Suprapubic skin (tissue), 4 donors: ENCODE measurements around the gene ARFRP1. TPM values are rescaled to one million over a fixed set of nuclear protein-coding genes. Genes with fewer than 3 reads are reported as not detected.

ENCODE experiments used
- DNase-seq, 2 donors: peaks; one replicate each; pipeline ENCODE4 v3.0.0-alpha.2; 2019; ENCODE audit warnings: low spot score in 2 of 2
- H3K27ac ChIP-seq: fragments of 200-600 bp; sonication (generic); one replicate; pipeline ENCODE4 v1.5.1; 2019
- H3K27me3 ChIP-seq: fragments of 200-600 bp; sonication (generic); one replicate; pipeline ENCODE4 v1.5.1; 2019
- H3K36me3 ChIP-seq: fragments of 200-600 bp; sonication (generic); one replicate; pipeline ENCODE4 v1.5.1; 2019
- H3K4me1 ChIP-seq: fragments of 200-600 bp; sonication (generic); one replicate; pipeline ENCODE4 v1.5.1; 2019
- H3K4me3 ChIP-seq: fragments of 200-600 bp; sonication (generic); one replicate; pipeline ENCODE4 v1.5.1; 2019; ENCODE audit warnings: mild to moderate bottlenecking
- H3K9me3 ChIP-seq: fragments of 200-600 bp; sonication (generic); one replicate; pipeline ENCODE4 v1.5.1; 2019
- CTCF ChIP-seq, 2 donors: fragments of 200-600 bp in 1 of 2; fragments of 450-650 bp in 1 of 2; sonication (generic) in 1 of 2; IDR thresholded peaks; one replicate each; pipeline ENCODE4 v1.5.1; 2016 to 2019; ENCODE audit warnings: antibody characterized with exemption in 2 of 2, mild to moderate bottlenecking in 1 of 2, moderate library complexity in 1 of 2
- EP300 ChIP-seq: sonication (generic); formaldehyde crosslinking; IDR thresholded peaks from one replicate; pipeline ENCODE4 v1.6.1; 2017; ENCODE audit warnings: antibody characterized with exemption
- POLR2A ChIP-seq, 2 donors: fragments of 450-650 bp; IDR thresholded peaks; one replicate each; pipeline ENCODE4 v1.6.1; 2017; ENCODE audit warnings: antibody characterized with exemption in 2 of 2, mild to moderate bottlenecking in 2 of 2, moderate library complexity in 2 of 2
- POLR2AphosphoS5 ChIP-seq, 3 donors: sonication (generic); formaldehyde crosslinking; IDR thresholded peaks; one replicate each; pipeline ENCODE4 v1.6.1; 2017; ENCODE audit warnings: antibody characterized with exemption in 3 of 3
- WGBS: methylation state at CpG from one replicate; pipeline ENCODE4 v1.1.5; 2018; 5-methylcytosine and 5-hydroxymethylcytosine counted together
- total RNA-seq, 4 donors: library from RNA; depleted of rRNA; stranded (reverse); fragments of >200 nt; gene quantifications; one replicate each; pipeline ENCODE4 v1.1.0, GENCODE V29; 2016

ARFRP1 gene
- total RNA-seq, 4 donors from 2014 or later = 22.1 to 31.9 (median 27.6) TPM

- H3K27ac ChIP-seq = no peak overlapping the region
Observed at GRCh38 chr20:63694584-63695423, 13.0 kb downstream of the ARFRP1 start.

GRCh38 chr20:63693733-63694583 is 13.8 kb downstream of the ARFRP1 start:
- H3K36me3 ChIP-seq = no peaks in the 10 kb centered on the region
- WGBS = 93% methylated on average over 6 of the region's 21 CpGs
- H3K27ac ChIP-seq = no peak overlapping the region
- H3K9me3 ChIP-seq = no peaks in the 10 kb centered on the region
- peaks cover 83% of the 10 kb centered on the region for H3K4me1 ChIP-seq
- DNase-seq = peak in 1 of 2 donors; percentile 59
- TF ChIP-seq POLR2AphosphoS5 (IDR thresholded peaks at IDR 0.05) = no peak
- TF ChIP-seq CTCF (IDR thresholded peaks at IDR 0.05) = no peak
- no peak for TF ChIP-seq EP300
- TF ChIP-seq POLR2A (IDR thresholded peaks at IDR 0.05) = no peak
- no peak overlapping the region for H3K4me3 ChIP-seq
- H3K27me3 ChIP-seq = no peaks in the 10 kb centered on the region

More at GRCh38 chr20:63694584-63695423, 13.0 kb downstream of the ARFRP1 start:
- no peaks in the 10 kb centered on the region for H3K27me3 ChIP-seq
- H3K4me3 ChIP-seq = no peak overlapping the region
- no peak for TF ChIP-seq CTCF (IDR thresholded peaks at IDR 0.05)
- TF ChIP-seq POLR2AphosphoS5 (IDR thresholded peaks at IDR 0.05) = no peak
- no peak for TF ChIP-seq EP300
- TF ChIP-seq POLR2A (IDR thresholded peaks at IDR 0.05) = no peak
- H3K36me3 ChIP-seq = peaks cover 3% of the 10 kb centered on the region
- H3K9me3 ChIP-seq = no peaks in the 10 kb centered on the region
- 79% methylated on average over 12 of the region's 37 CpGs for WGBS
- H3K4me1 ChIP-seq = peaks cover 84% of the 10 kb centered on the region
- DNase-seq = peak in 1 of 2 donors; percentile 59

- Histone ChIP-seq H3K4me1 (peaks cover 78% of the 10 kb centered on the region), H3K36me3 (no peaks in the 10 kb centered on the region), H3K4me3 (no peak overlapping the region), H3K27me3 (no peaks in the 10 kb centered on the region), H3K9me3 (no peaks in the 10 kb centered on the region), H3K27ac (no peak overlapping the region)
- peak in 1 of 2 donors; percentile 63 for DNase-seq
- TF ChIP-seq POLR2AphosphoS5 (IDR thresholded peaks at IDR 0.05) (no peak), CTCF (IDR thresholded peaks at IDR 0.05) (no peak), EP300 (no peak), POLR2A (IDR thresholded peaks at IDR 0.05) (no peak)
- 86% methylated on average over 9 of the region's 10 CpGs for WGBS
Observed at GRCh38 chr20:63693083-63693732, 14.6 kb downstream of the ARFRP1 start.

GRCh38 chr20:63692436-63693082 is 15.2 kb downstream of the ARFRP1 start:
- H3K27me3 ChIP-seq = no peaks in the 10 kb centered on the region
- no peaks in the 10 kb centered on the region for H3K9me3 ChIP-seq
- DNase-seq = peak in 1 of 2 donors; percentile 62
- H3K4me1 ChIP-seq = peaks cover 78% of the 10 kb centered on the region
- H3K36me3 ChIP-seq = no peaks in the 10 kb centered on the region
- TF ChIP-seq POLR2AphosphoS5 (IDR thresholded peaks at IDR 0.05) = no peak
- TF ChIP-seq EP300 = no peak
- no peak for TF ChIP-seq POLR2A (IDR thresholded peaks at IDR 0.05)
- TF ChIP-seq CTCF (IDR thresholded peaks at IDR 0.05) = no peak
- WGBS = 46% methylated on average over 15 of the region's 20 CpGs
- H3K27ac ChIP-seq = peak overlapping the region; percentile 20
- no peak overlapping the region for H3K4me3 ChIP-seq
